ENCODE results near the gene ODAD4.

ODAD4 gene

DNA sequence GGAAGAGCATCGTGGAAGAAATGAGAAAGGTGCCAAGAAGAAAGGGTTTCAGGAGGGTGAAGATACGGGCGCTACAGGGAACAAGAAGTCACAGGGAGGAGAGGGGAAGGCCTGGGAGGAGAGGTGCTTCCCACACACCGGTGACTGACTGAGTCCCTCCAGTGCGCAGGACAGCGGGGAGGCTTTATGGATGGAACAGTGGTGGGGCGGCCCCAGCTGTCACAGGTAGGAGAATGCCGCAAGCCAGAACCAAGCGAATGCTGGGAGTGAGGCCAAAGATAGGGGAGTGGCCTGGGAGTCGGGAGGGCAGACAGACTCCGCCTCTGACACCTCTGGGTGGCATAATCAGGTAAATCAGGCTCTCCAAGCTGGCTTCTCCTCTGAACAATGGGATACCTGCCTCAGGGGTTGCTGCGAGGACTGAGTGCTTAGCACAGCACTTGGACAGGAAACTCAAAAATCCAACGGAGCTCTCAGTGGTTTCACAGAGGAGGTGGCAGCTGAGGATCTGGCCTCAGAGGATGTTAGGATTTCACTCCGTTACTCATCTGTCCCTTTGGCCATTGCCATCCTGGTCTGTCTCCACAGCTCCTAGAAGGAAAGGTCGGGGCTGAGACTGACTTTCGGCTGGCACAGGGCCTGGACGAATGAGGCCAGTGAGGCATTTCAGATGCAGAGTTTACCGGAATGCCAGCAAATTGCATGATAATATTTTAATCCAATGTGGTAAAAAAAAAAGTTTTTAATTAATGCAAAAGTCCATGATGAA, 35.5 kb downstream of the ODAD4 start:
- no peak for TF ChIP-seq TCF4 (CRISPR knock-in tag; IDR thresholded peaks at IDR 0.05; ENCODE audit: borderline replicate concordance)
- no peak for TF ChIP-seq RARB (CRISPR knock-in tag; IDR thresholded peaks at IDR 0.05)
- TF ChIP-seq ZNF565 (CRISPR knock-in tag; conservative IDR thresholded peaks at IDR 0.05; ENCODE audit: low read depth) = no peak
- TF ChIP-seq ZNF70 (CRISPR knock-in tag; IDR thresholded peaks at IDR 0.05) = no peak
- TF ChIP-seq, protein P1, sequence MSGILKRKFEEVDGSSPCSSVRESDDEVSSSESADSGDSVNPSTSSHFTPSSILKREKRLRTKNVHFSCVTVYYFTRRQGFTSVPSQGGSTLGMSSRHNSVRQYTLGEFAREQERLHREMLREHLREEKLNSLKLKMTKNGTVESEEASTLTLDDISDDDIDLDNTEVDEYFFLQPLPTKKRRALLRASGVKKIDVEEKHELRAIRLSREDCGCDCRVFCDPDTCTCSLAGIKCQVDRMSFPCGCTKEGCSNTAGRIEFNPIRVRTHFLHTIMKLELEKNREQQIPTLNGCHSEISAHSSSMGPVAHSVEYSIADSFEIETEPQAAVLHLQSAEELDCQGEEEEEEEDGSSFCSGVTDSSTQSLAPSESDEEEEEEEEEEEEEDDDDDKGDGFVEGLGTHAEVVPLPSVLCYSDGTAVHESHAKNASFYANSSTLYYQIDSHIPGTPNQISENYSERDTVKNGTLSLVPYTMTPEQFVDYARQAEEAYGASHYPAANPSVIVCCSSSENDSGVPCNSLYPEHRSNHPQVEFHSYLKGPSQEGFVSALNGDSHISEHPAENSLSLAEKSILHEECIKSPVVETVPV (CRISPR knock-in tag; IDR thresholded peaks at IDR 0.05) = no peak
- TF ChIP-seq CSDC2 (CRISPR knock-in tag; IDR thresholded peaks at IDR 0.05) = no peak
- TF ChIP-seq ESRRG (CRISPR knock-in tag; IDR thresholded peaks at IDR 0.05) = no peak
- no peak for TF ChIP-seq PATZ1 (CRISPR knock-in tag; IDR thresholded peaks at IDR 0.05; ENCODE audit: borderline replicate concordance)
- peak; percentile 20 for ATAC-seq

GRCh38 chr17:41966463-41967140, 36.2 kb downstream of the ODAD4 start, which contains the start of gene CNP:
CNP (plus strand) TSS chr17:41966795; CDS start chr17:41966885, 90 bp downstream.
- TF ChIP-seq ZC3H10 (CRISPR knock-in tag; IDR thresholded peaks at IDR 0.05) (0 out of 2 replicates have a peak, but pooled peaks have one; percentile 7), CSDC2 (CRISPR knock-in tag; IDR thresholded peaks at IDR 0.05) (no peak), GLIS3 (CRISPR knock-in tag; IDR thresholded peaks at IDR 0.05) (0 out of 2 replicates have a peak, but pooled peaks have one; percentile 5)
- peak; percentile 84 for ATAC-seq

DNA sequence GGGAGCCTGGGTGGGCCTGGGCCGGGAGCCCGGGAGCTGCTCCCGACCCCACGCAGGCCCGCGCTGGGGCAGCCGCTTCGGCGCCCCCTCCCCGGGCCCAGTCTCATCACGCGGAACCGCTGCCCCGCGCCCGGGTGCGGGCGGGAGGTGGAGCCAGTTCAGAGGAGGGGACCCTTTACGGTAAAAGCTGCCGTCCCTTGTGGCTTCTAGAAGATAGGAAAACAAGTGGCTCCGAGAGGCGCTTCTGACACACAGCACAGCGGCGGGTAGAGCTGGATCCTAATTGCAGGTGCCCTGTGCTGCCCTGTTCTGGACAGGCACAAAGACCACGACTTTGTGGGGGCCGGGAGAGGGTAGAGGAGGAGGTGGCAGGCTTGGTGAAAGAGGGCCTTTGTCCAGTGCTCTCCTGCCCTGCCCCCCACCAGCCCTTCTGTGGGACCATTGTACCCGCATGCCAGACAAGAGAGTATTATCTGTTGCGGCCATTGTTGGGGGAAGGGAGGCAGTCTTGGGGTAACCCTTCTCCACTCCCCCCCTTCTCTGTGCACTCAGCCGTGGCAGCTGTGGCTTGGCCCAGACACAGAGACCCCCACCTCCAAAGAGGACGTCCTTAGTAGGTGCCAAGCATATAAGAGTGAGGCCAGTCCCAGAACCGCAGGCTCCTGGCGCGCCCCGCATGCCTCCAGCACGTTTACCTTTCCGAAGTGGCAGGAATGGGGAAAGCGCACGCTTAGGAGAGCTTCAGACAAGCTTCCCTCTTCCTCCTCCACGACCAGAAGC, 36.9 kb downstream of the ODAD4 start:
- ATAC-seq = peak; percentile 8
- TF ChIP-seq PATZ1 (CRISPR knock-in tag; IDR thresholded peaks at IDR 0.05; ENCODE audit: borderline replicate concordance) = peak; percentile 60; the same call in 1 of the 2 replicates
- TF ChIP-seq TOX (CRISPR knock-in tag; IDR thresholded peaks at IDR 0.05; ENCODE audit: borderline replicate concordance) = no peak
- TF ChIP-seq, protein P2, sequence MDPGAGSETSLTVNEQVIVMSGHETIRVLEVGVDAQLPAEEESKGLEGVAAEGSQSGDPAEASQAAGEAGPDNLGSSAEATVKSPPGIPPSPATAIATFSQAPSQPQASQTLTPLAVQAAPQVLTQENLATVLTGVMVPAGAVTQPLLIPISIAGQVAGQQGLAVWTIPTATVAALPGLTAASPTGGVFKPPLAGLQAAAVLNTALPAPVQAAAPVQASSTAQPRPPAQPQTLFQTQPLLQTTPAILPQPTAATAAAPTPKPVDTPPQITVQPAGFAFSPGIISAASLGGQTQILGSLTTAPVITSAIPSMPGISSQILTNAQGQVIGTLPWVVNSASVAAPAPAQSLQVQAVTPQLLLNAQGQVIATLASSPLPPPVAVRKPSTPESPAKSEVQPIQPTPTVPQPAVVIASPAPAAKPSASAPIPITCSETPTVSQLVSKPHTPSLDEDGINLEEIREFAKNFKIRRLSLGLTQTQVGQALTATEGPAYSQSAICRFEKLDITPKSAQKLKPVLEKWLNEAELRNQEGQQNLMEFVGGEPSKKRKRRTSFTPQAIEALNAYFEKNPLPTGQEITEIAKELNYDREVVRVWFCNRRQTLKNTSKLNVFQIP (CRISPR knock-in tag; IDR thresholded peaks at IDR 0.05; ENCODE audit: borderline replicate concordance, low read depth) = no peak
- peak; percentile 3; the same call in 1 of the 2 replicates for TF ChIP-seq ZFP30 (CRISPR knock-in tag; IDR thresholded peaks at IDR 0.05)

DNA sequence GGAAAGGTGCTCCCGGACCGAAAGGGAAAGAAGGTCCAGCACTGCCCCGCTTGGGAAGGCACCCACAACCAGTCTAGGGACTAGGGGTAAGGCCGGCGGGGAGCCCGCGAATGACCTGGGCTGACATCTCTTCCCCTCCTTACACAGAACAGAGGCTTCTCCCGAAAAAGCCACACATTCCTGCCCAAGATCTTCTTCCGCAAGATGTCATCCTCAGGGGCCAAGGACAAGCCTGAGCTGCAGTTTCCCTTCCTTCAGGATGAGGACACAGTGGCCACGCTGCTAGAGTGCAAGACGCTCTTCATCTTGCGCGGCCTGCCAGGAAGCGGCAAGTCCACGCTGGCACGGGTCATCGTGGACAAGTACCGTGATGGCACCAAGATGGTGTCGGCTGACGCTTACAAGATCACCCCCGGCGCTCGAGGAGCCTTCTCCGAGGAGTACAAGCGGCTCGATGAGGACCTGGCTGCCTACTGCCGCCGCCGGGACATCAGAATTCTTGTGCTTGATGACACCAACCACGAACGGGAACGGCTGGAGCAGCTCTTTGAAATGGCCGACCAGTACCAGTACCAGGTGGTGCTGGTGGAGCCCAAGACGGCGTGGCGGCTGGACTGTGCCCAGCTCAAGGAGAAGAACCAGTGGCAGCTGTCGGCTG, 37.6 kb downstream of the ODAD4 start:
- no peak for ATAC-seq
- no peak for TF ChIP-seq BACH2 (CRISPR knock-in tag; IDR thresholded peaks at IDR 0.05; ENCODE audit: borderline replicate concordance)
- no peak for TF ChIP-seq ZFP30 (CRISPR knock-in tag; IDR thresholded peaks at IDR 0.05)
- TF ChIP-seq, protein P1 (CRISPR knock-in tag; IDR thresholded peaks at IDR 0.05) = no peak
- no peak for TF ChIP-seq CSDC2 (CRISPR knock-in tag; IDR thresholded peaks at IDR 0.05)
- TF ChIP-seq ZC3H10 (CRISPR knock-in tag; IDR thresholded peaks at IDR 0.05) = no peak
- TF ChIP-seq TOX (CRISPR knock-in tag; IDR thresholded peaks at IDR 0.05; ENCODE audit: borderline replicate concordance) = no peak
